H9 (cell line): Measurements from ENCODE around the gene FOXN4. TPM values are rescaled to one million over a fixed set of nuclear protein-coding genes. Genes with fewer than 3 reads are reported as not detected.

ENCODE experiments used
- DNase-seq: peaks from one replicate; pipeline ENCODE4 v3.0.0-alpha.2; 2017
- H2AFZ ChIP-seq: one replicate; pipeline ENCODE4 v1.6.1; 2013; ENCODE audit warnings: mild to moderate bottlenecking, low read length, control low read depth, moderate library complexity
- H2AK5ac ChIP-seq: 2 replicates; pipeline ENCODE4 v1.6.1; 2013; ENCODE audit warnings: low read length, control low read depth, mixed read lengths; ENCODE audit not compliant: insufficient read length
- H2BK120ac ChIP-seq: one replicate; pipeline ENCODE4 v1.6.1; 2013; ENCODE audit warnings: low read depth, mild to moderate bottlenecking, low read length, control low read depth, inconsistent platforms; ENCODE audit not compliant: poor library complexity, severe bottlenecking
- H2BK12ac ChIP-seq: 2 replicates; pipeline ENCODE4 v1.6.1; 2013; ENCODE audit warnings: low read length, control low read depth, mixed read lengths, low read depth; ENCODE audit not compliant: insufficient read length
- H2BK15ac ChIP-seq: 2 replicates; pipeline ENCODE4 v1.6.1; 2013; ENCODE audit warnings: low read depth, low read length, control low read depth
- H2BK20ac ChIP-seq: one replicate; pipeline ENCODE4 v1.6.1; 2013; ENCODE audit warnings: low read depth, mild to moderate bottlenecking, low read length, control low read depth, inconsistent platforms; ENCODE audit not compliant: poor library complexity, severe bottlenecking
- H2BK5ac ChIP-seq: 2 replicates; pipeline ENCODE4 v1.6.1; 2013; ENCODE audit warnings: low read length, control low read depth, mixed read lengths; ENCODE audit not compliant: insufficient read length
- H3K14ac ChIP-seq: 2 replicates; pipeline ENCODE4 v1.6.1; 2013; ENCODE audit warnings: low read length, control low read depth; ENCODE audit not compliant: insufficient read depth
- H3K18ac ChIP-seq: 2 replicates; pipeline ENCODE4 v1.6.1; 2013; ENCODE audit warnings: low read depth, mild to moderate bottlenecking, mixed read lengths, low read length, control low read depth; ENCODE audit not compliant: insufficient read length
- H3K23ac ChIP-seq: 2 replicates; pipeline ENCODE4 v1.6.1; 2013; ENCODE audit warnings: low read length, control low read depth, mixed read lengths, low read depth; ENCODE audit not compliant: insufficient read length
- H3K23me2 ChIP-seq: 2 replicates; pipeline ENCODE4 v1.6.1; 2013; ENCODE audit warnings: low read depth, mild to moderate bottlenecking, mixed read lengths, low read length, control low read depth; ENCODE audit not compliant: insufficient read length, poor library complexity, severe bottlenecking
- H3K27ac ChIP-seq: 2 replicates; pipeline ENCODE4 v1.5.1; 2013; ENCODE audit warnings: low read length, control low read depth, mixed read lengths, low read depth; ENCODE audit not compliant: insufficient read length
- H3K27me3 ChIP-seq: 2 replicates; pipeline ENCODE4 v1.6.1; 2013; ENCODE audit warnings: low read length, control low read depth, inconsistent platforms; ENCODE audit not compliant: insufficient read depth
- H3K4ac ChIP-seq: 2 replicates; pipeline ENCODE4 v1.6.1; 2013; ENCODE audit warnings: low read depth, mild to moderate bottlenecking, control low read depth, inconsistent platforms, low read length, moderate library complexity
- H3K4me1 ChIP-seq: 2 replicates; pipeline ENCODE4 v1.6.1; 2013; ENCODE audit warnings: low read length, control low read depth, inconsistent platforms; ENCODE audit not compliant: insufficient read depth
- H3K4me2 ChIP-seq: 2 replicates; pipeline ENCODE4 v1.6.1; 2013; ENCODE audit warnings: low read length, control low read depth, mixed read lengths; ENCODE audit not compliant: insufficient read length, insufficient read depth
- H3K56ac ChIP-seq: 2 replicates; pipeline ENCODE4 v1.6.1; 2013; ENCODE audit warnings: low read depth, mild to moderate bottlenecking, mixed read lengths, low read length, control low read depth; ENCODE audit not compliant: insufficient read length
- H3K79me1 ChIP-seq: 2 replicates; pipeline ENCODE4 v1.6.1; 2013; ENCODE audit warnings: low read depth, mild to moderate bottlenecking, moderate library complexity, low read length, control low read depth, inconsistent platforms; ENCODE audit not compliant: insufficient read depth, poor library complexity, severe bottlenecking
- H3K79me2 ChIP-seq: 2 replicates; pipeline ENCODE4 v1.6.1; 2013; ENCODE audit warnings: low read length, control low read depth, inconsistent platforms; ENCODE audit not compliant: insufficient read depth
- H3K9ac ChIP-seq: 2 replicates; pipeline ENCODE4 v1.6.1; 2013; ENCODE audit warnings: low read length, control low read depth, mixed read lengths; ENCODE audit not compliant: insufficient read length; ENCODE audit errors: extremely low read depth
- H3K9me3 ChIP-seq: one replicate; pipeline ENCODE4 v1.6.1; 2013; ENCODE audit warnings: low read depth, low read length, inconsistent platforms; ENCODE audit not compliant: control insufficient read depth
- H3T11ph ChIP-seq: one replicate; pipeline ENCODE4 v1.6.1; 2013; ENCODE audit warnings: mild to moderate bottlenecking, low read length, control low read depth, inconsistent platforms
- H4K20me1 ChIP-seq: one replicate; pipeline ENCODE4 v1.6.1; 2013; ENCODE audit not compliant: control insufficient read depth, insufficient read length, insufficient read depth
- H4K5ac ChIP-seq: 2 replicates; pipeline ENCODE4 v1.6.1; 2013; ENCODE audit warnings: low read depth, mild to moderate bottlenecking, mixed read lengths, low read length, control low read depth; ENCODE audit not compliant: insufficient read length
- H4K8ac ChIP-seq: replicated peaks from 2 replicates; pipeline ENCODE4 v1.6.1; 2013; ENCODE audit warnings: low read length, control low read depth, mixed read lengths, low read depth; ENCODE audit not compliant: insufficient read length
- H4K91ac ChIP-seq: 2 replicates; pipeline ENCODE4 v1.6.1; 2013; ENCODE audit warnings: low read depth, mild to moderate bottlenecking, moderate library complexity, mixed read lengths, low read length, control low read depth; ENCODE audit not compliant: insufficient read length
- H3K27ac Mint-ChIP-seq, 3 experiments: 2 replicates in 2 of 3; 3 replicates in 1 of 3; pipeline ENCODE4 v1.8.0; 2020 to 2021; ENCODE audit warnings: mixed read lengths in 3 of 3, mild to moderate bottlenecking in 1 of 3, moderate library complexity in 1 of 3
- H3K27me3 Mint-ChIP-seq: 2 replicates; pipeline ENCODE4 v1.8.0; 2021; ENCODE audit warnings: low read depth, mild to moderate bottlenecking, moderate library complexity, mixed read lengths
- H3K36me3 Mint-ChIP-seq, 3 experiments: 2 replicates in 2 of 3; 3 replicates in 1 of 3; pipeline ENCODE4 v1.8.0; 2020 to 2021; ENCODE audit warnings: low read depth in 3 of 3, mixed read lengths in 3 of 3; ENCODE audit not compliant: insufficient read depth in 1 of 3
- H3K4me1 Mint-ChIP-seq, 2 experiments: 2 replicates each; pipeline ENCODE4 v1.8.0; 2020; ENCODE audit warnings: mixed read lengths in 2 of 2
- H3K4me3 Mint-ChIP-seq, 2 experiments: 2 replicates in 1 of 2; 3 replicates in 1 of 2; pipeline ENCODE4 v1.8.0; 2020 to 2021; ENCODE audit warnings: mild to moderate bottlenecking in 2 of 2, mixed read lengths in 2 of 2, moderate library complexity in 1 of 2
- H3K9me3 Mint-ChIP-seq, 2 experiments: 2 replicates in 1 of 2; 3 replicates in 1 of 2; pipeline ENCODE4 v1.8.0; 2020; ENCODE audit warnings: mild to moderate bottlenecking in 2 of 2, mixed read lengths in 2 of 2, moderate library complexity in 1 of 2
- CTCF ChIP-seq: fragments of 200-600 bp; sonication (generic); conservative IDR thresholded peaks from 3 replicates; pipeline ENCODE4 v1.8.0; 2021; ENCODE audit warnings: antibody characterized with exemption, mild to moderate bottlenecking
- WGBS: extraction: QIAGEN DNeasy Blood & Tissue Kit; methylation state at CpG from one replicate; pipeline ENCODE4 v1.1.7; 2013; ENCODE audit warnings: missing lambda C conversion rate, low lambda C conversion rate, mixed read lengths; ENCODE audit not compliant: insufficient read length; ENCODE audit errors: extremely low coverage; 5-methylcytosine and 5-hydroxymethylcytosine counted together
- total RNA-seq: library from RNA; stranded (reverse); gene quantifications from 2 replicates; pipeline ENCODE4 v1.2.1, GENCODE V29; 2021

FOXN4 gene
- total RNA-seq, 1 experiment from 2014 or later = 0.39 TPM

- Histone ChIP-seq H3K4ac (no peak overlapping the region), H2BK20ac (no peak overlapping the region), H3K79me1 (no peaks in the 10 kb centered on the region), H3K27me3 (no peaks in the 10 kb centered on the region), H3K14ac (no peak overlapping the region), H2AFZ (no peak overlapping the region), H3K23ac (no peak overlapping the region), H3K23me2 (no peaks in the 10 kb centered on the region), H3K27ac (no peak overlapping the region), H2BK15ac (no peak overlapping the region), H3K9me3 (no peaks in the 10 kb centered on the region), H3K79me2 (no peaks in the 10 kb centered on the region), H3K4me2 (no peak overlapping the region), H3T11ph (no peak overlapping the region), H2BK120ac (no peak overlapping the region), H3K18ac (no peak overlapping the region), H4K5ac (no peak overlapping the region), H2AK5ac (no peak overlapping the region), H3K4me1 (no peaks in the 10 kb centered on the region; the same call in 1 of the 2 replicates), H4K8ac (no peak overlapping the region), H4K20me1 (no peaks in the 10 kb centered on the region), H2BK12ac (no peak overlapping the region), H3K56ac (no peak overlapping the region), H3K9ac (no peak overlapping the region), H2BK5ac (no peak overlapping the region), H4K91ac (no peak overlapping the region)
- H3K27ac Mint-ChIP-seq = no peak overlapping the region; a peak in 1 of 7 replicates
- no peak for DNase-seq
- peaks cover 8 to 16% of the 10 kb centered on the region in 2 experiments for H3K4me1 Mint-ChIP-seq
- H3K27me3 Mint-ChIP-seq = no peaks in the 10 kb centered on the region
- H3K36me3 Mint-ChIP-seq = peaks cover 0 to 7% (median 5%) of the 10 kb centered on the region in 3 experiments; a peak in 3 of 7 replicates
- H3K4me3 Mint-ChIP-seq = no peak overlapping the region; a peak in 1 of 5 replicates
- no peak for TF ChIP-seq CTCF
- WGBS = no CpG with 5 or more reads among the region's 1 CpG
- no peaks in the 10 kb centered on the region for H3K9me3 Mint-ChIP-seq
These were observed 49.6 kb downstream of the FOXN4 start for GRCh38 chr12:109259545-109259895.
